K562 (cell line): ENCODE results near the gene PPP1R12C. TPM values are rescaled to one million over a fixed set of nuclear protein-coding genes. Genes with fewer than 3 reads are reported as not detected.

Experiments used
- ATF1 ChIP-seq, 2 experiments: fragments of 450-650 bp in 1 of 2; IDR thresholded peaks; 2 replicates each; pipeline ENCODE4 v1.6.1; 2016; ENCODE audit warnings: missing compliant biosample characterization in 1 of 2, missing genetic modification characterization in 1 of 2
- BDP1 ChIP-seq: IDR thresholded peaks from 3 replicates; pipeline ENCODE4 v1.6.1; 2011; ENCODE audit not compliant: insufficient read length, insufficient read depth
- CBX2 ChIP-seq: fragments of 200-600 bp; sonication (generic); IDR thresholded peaks from one replicate; pipeline ENCODE4 v1.6.1; 2012; ENCODE audit warnings: mild to moderate bottlenecking, low read length, inconsistent platforms; ENCODE audit not compliant: insufficient read depth, poor library complexity, severe bottlenecking
- JUN ChIP-seq, 2 experiments: sonication (generic) in 1 of 2; formaldehyde crosslinking in 1 of 2; IDR thresholded peaks; 2 replicates each; pipeline versions ENCODE4 v1.6.1 to v1.8.0; 2012 to 2022; ENCODE audit warnings: borderline replicate concordance in 2 of 2, mild to moderate bottlenecking in 2 of 2, improper control_type of control experiment in 1 of 2, low read depth in 1 of 2, low read length in 1 of 2, missing genetic modification reagents in 1 of 2
- KDM4B ChIP-seq, 2 experiments: fragments of 450-650 bp in 1 of 2; sonication (generic) in 1 of 2; IDR thresholded peaks; 2 replicates each; pipeline ENCODE4 v1.6.1; 2016 to 2017; ENCODE audit warnings: borderline replicate concordance in 2 of 2, antibody characterized with exemption in 1 of 2, low read depth in 1 of 2, mild to moderate bottlenecking in 1 of 2
- KLF13 ChIP-seq: fragments of 450-650 bp; IDR thresholded peaks from 2 replicates; pipeline ENCODE4 v1.6.1; 2016; ENCODE audit warnings: missing genetic modification characterization, low read depth, mild to moderate bottlenecking, missing compliant biosample characterization, moderate library complexity, borderline replicate concordance
- PHF20 ChIP-seq: fragments of 450-650 bp; IDR thresholded peaks from 2 replicates; pipeline ENCODE4 v1.6.1; 2018; ENCODE audit not compliant: partially characterized antibody
- PML ChIP-seq: IDR thresholded peaks from 2 replicates; pipeline ENCODE4 v1.6.1; 2012; ENCODE audit warnings: low read length, inconsistent platforms
- POLR3A ChIP-seq: IDR thresholded peaks from 2 replicates; pipeline ENCODE4 v1.6.1; 2011; ENCODE audit warnings: borderline replicate concordance, mild to moderate bottlenecking, moderate library complexity; ENCODE audit not compliant: insufficient read length, insufficient read depth; ENCODE audit errors: extremely low read depth
- RBM34 ChIP-seq: fragments of 200-400 bp; formaldehyde crosslinking; IDR thresholded peaks from 2 replicates; pipeline ENCODE4 v1.6.1; 2018; ENCODE audit warnings: low read length, borderline replicate concordance; ENCODE audit not compliant: insufficient read depth
- ZBTB43 ChIP-seq: sonication (generic); formaldehyde crosslinking; IDR thresholded peaks from 2 replicates; pipeline ENCODE4 v1.8.0; 2023; ENCODE audit warnings: mild to moderate bottlenecking, missing genetic modification reagents
- ZNF133 ChIP-seq: fragments of 250-450 bp; sonication (Bioruptor Pico); IDR thresholded peaks from 2 replicates; pipeline ENCODE4 v1.4.0; 2020; ENCODE audit warnings: mild to moderate bottlenecking
- ZNF175 ChIP-seq: fragments of 200-800 bp; sonication (Bioruptor generic); IDR thresholded peaks from 2 replicates; pipeline ENCODE4 v1.6.1; 2016; ENCODE audit warnings: low read depth, mild to moderate bottlenecking, missing genetic modification characterization, missing compliant biosample characterization
- ZNF23 ChIP-seq: fragments of 250-450 bp; sonication (Bioruptor Pico); IDR thresholded peaks from 2 replicates; pipeline ENCODE4 v1.4.0; 2020; ENCODE audit warnings: mild to moderate bottlenecking
- ZNF3 ChIP-seq: fragments of 250-450 bp; sonication (Bioruptor Pico); IDR thresholded peaks from 2 replicates; pipeline ENCODE4 v1.5.0; 2021; ENCODE audit warnings: mild to moderate bottlenecking, moderate library complexity
- ZNF445 ChIP-seq: fragments of 250-450 bp; sonication (Bioruptor Pico); IDR thresholded peaks from 2 replicates; pipeline ENCODE4 v1.4.0; 2020; ENCODE audit warnings: low read depth, mild to moderate bottlenecking, moderate library complexity
- ZNF551 ChIP-seq: fragments of 250-450 bp; sonication (Bioruptor Pico); IDR thresholded peaks from 2 replicates; pipeline ENCODE4 v1.5.0; 2021; ENCODE audit warnings: mild to moderate bottlenecking, moderate library complexity
- ZNF584 ChIP-seq: fragments of 200-800 bp; sonication (Bioruptor generic); IDR thresholded peaks from 2 replicates; pipeline ENCODE4 v1.6.1; 2016; ENCODE audit warnings: low read depth, mild to moderate bottlenecking, missing genetic modification characterization, missing compliant biosample characterization
- polyA plus RNA-seq, 8 experiments: library from polyadenylated mRNA; depleted of rRNA in 4 of 8; stranded (reverse) in 5 of 8; unstranded in 3 of 8; fragments of >200 nt; fragmentation: Nextera tagmentation in 2 of 8; fragmentation: Illumina TruSeq in 1 of 8; extraction: Ambion mirVana in 2 of 8; extraction: Trizol in 1 of 8; gene quantifications; 2 replicates each; pipeline versions ENCODE4 v1.2.1 to v1.2.3, GENCODE V29; 2011 to 2014; ENCODE audit warnings: inconsistent platforms in 1 of 8, missing spikeins in 1 of 8
- total RNA-seq, 7 experiments: library from RNA; depleted of rRNA in 6 of 7; stranded (reverse); fragments of >200 nt in 6 of 7; fragmentation: Illumina TruSeq in 2 of 7; extraction: Trizol in 2 of 7; gene quantifications; 2 replicates each; pipeline versions ENCODE4 v1.2.1 to v1.2.3, GENCODE V29; 2011 to 2021; ENCODE audit warnings: low replicate concordance in 1 of 7
- TF ChIP-seq, protein P1 (sequence below): IDR thresholded peaks from 3 replicates; pipeline ENCODE4 v1.6.1; 2011; ENCODE audit warnings: borderline replicate concordance, mild to moderate bottlenecking, moderate library complexity; ENCODE audit not compliant: insufficient read length; ENCODE audit errors: extremely low read depth
- TF ChIP-seq, protein P2 (sequence below): fragments of 450-650 bp; conservative IDR thresholded peaks from 2 replicates; pipeline ENCODE4 v1.6.1; 2016; ENCODE audit warnings: missing genetic modification characterization, low read depth, mild to moderate bottlenecking, control low read depth, missing compliant biosample characterization

The PPP1R12C gene
- total and polyA plus RNA-seq, 9 of the 15 experiments (the other 6 are each of a cell fraction or from before 2014, with no cell fraction given): 1.8 to 136 (median 33.7) TPM

DNA sequence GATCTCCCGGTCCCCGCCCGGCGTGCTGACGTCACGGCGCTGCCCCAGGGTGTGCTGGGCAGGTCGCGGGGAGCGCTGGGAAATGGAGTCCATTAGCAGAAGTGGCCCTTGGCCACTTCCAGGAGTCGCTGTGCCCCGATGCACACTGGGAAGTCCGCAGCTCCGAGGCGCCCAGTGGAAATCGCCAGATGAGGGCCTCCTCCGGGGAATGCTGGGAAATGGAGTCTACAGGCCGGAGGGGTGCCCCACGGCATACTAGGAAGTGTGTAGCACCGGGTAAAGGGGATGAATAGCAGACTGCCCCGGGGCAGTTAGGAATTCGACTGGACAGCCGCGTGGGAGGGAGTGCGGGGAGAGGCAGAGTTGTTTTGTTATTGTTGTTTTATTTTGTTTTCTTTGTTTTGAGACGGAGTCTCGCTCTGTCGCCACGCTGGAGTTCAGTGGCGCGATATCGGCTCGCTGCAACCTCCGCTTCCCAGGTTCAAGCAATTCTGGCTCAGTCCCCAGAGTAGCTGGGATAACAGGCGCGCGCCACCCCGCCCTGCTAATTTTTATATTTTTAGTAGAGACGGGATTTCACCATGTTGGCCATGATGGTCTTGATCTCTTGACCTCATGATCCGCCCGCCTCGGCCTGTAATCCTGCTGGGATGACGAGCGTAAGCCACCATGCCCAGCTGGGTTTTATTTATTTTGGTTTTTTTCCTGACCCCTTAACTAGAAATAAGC lies 390 bp upstream of the PPP1R12C start (continued):
- TF ChIP-seq, protein P1, sequence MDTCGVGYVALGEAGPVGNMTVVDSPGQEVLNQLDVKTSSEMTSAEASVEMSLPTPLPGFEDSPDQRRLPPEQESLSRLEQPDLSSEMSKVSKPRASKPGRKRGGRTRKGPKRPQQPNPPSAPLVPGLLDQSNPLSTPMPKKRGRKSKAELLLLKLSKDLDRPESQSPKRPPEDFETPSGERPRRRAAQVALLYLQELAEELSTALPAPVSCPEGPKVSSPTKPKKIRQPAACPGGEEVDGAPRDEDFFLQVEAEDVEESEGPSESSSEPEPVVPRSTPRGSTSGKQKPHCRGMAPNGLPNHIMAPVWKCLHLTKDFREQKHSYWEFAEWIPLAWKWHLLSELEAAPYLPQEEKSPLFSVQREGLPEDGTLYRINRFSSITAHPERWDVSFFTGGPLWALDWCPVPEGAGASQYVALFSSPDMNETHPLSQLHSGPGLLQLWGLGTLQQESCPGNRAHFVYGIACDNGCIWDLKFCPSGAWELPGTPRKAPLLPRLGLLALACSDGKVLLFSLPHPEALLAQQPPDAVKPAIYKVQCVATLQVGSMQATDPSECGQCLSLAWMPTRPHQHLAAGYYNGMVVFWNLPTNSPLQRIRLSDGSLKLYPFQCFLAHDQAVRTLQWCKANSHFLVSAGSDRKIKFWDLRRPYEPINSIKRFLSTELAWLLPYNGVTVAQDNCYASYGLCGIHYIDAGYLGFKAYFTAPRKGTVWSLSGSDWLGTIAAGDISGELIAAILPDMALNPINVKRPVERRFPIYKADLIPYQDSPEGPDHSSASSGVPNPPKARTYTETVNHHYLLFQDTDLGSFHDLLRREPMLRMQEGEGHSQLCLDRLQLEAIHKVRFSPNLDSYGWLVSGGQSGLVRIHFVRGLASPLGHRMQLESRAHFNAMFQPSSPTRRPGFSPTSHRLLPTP: no peak
- TF ChIP-seq RBM34 (no peak), JUN (IDR thresholded peaks at IDR 0.05; ENCODE audit: borderline replicate concordance, low read depth, low read length) (peak; percentile 37; the same call in 1 of the 2 replicates), JUN (CRISPR knock-in tag; IDR thresholded peaks at IDR 0.05; ENCODE audit: borderline replicate concordance) (no peak; the same call in 1 of the 2 replicates), PHF20 (peak; percentile 60), KLF13 (tag) (no peak), ZBTB43 (CRISPR knock-in tag) (no peak), ZNF133 (CRISPR knock-in tag) (no peak), ZNF3 (CRISPR knock-in tag) (no peak), CBX2 (no peak), ATF1 (CRISPR knock-in tag; IDR thresholded peaks at IDR 0.05) (peak; percentile 78), ATF1 (tag; IDR thresholded peaks at IDR 0.05) (peak; percentile 92), ZNF551 (CRISPR knock-in tag) (no peak), POLR3A (no peak), ZNF445 (CRISPR knock-in tag) (peak; percentile 53; the same call in 1 of the 2 replicates), PML (peak; percentile 71; the same call in 1 of the 2 replicates), ZNF584 (CRISPR knock-in tag) (peak; percentile 83; the same call in 1 of the 2 replicates), KDM4B (IDR thresholded peaks at IDR 0.05; ENCODE audit: borderline replicate concordance in 2 of 2, low read depth in 1 of 2) (no peak; a peak in 1 of 4 replicates), ZNF23 (CRISPR knock-in tag) (no peak), ZNF175 (CRISPR knock-in tag) (peak; percentile 91), BDP1 (no peak)
- TF ChIP-seq, protein P2, sequence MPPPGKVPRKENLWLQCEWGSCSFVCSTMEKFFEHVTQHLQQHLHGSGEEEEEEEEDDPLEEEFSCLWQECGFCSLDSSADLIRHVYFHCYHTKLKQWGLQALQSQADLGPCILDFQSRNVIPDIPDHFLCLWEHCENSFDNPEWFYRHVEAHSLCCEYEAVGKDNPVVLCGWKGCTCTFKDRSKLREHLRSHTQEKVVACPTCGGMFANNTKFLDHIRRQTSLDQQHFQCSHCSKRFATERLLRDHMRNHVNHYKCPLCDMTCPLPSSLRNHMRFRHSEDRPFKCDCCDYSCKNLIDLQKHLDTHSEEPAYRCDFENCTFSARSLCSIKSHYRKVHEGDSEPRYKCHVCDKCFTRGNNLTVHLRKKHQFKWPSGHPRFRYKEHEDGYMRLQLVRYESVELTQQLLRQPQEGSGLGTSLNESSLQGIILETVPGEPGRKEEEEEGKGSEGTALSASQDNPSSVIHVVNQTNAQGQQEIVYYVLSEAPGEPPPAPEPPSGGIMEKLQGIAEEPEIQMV (tag): no peak
